ENCODE measurements around the gene CASR.
"Not testable (repeated sequence)": the region's sequence is repeated elsewhere in the genome, so short reads cannot be mapped to it uniquely, and the experiment has no call there.

The CASR gene

GRCh38 chr3:122200661-122201060 is 17.2 kb downstream of the CASR start:
- no peaks in the 10 kb centered on the region for H3K27me3 Mint-ChIP-seq (ENCODE audit: low read depth)
- H3K9me3 Mint-ChIP-seq: no peaks in the 10 kb centered on the region
- TF ChIP-seq, protein P1, sequence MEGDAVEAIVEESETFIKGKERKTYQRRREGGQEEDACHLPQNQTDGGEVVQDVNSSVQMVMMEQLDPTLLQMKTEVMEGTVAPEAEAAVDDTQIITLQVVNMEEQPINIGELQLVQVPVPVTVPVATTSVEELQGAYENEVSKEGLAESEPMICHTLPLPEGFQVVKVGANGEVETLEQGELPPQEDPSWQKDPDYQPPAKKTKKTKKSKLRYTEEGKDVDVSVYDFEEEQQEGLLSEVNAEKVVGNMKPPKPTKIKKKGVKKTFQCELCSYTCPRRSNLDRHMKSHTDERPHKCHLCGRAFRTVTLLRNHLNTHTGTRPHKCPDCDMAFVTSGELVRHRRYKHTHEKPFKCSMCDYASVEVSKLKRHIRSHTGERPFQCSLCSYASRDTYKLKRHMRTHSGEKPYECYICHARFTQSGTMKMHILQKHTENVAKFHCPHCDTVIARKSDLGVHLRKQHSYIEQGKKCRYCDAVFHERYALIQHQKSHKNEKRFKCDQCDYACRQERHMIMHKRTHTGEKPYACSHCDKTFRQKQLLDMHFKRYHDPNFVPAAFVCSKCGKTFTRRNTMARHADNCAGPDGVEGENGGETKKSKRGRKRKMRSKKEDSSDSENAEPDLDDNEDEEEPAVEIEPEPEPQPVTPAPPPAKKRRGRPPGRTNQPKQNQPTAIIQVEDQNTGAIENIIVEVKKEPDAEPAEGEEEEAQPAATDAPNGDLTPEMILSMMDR (IDR thresholded peaks at IDR 0.05; ENCODE audit: unreplicated experiment in 3 of 3): no peak
- H3K4me3 Mint-ChIP-seq: no peak overlapping the region
- peaks cover 4% of the 10 kb centered on the region for H3K36me3 Mint-ChIP-seq (ENCODE audit: low read depth)
- H3K27ac Mint-ChIP-seq: no peak overlapping the region
- no peaks in the 10 kb centered on the region for H3K4me1 Mint-ChIP-seq

- not testable (repeated sequence) for H3K27ac Mint-ChIP-seq; H3K4me3 Mint-ChIP-seq; H3K36me3 Mint-ChIP-seq (ENCODE audit: low read depth); H3K4me1 Mint-ChIP-seq; H3K27me3 Mint-ChIP-seq (ENCODE audit: low read depth); H3K9me3 Mint-ChIP-seq
These were observed 18.0 kb downstream of the CASR start for GRCh38 chr3:122201476-122201875.

DNA sequence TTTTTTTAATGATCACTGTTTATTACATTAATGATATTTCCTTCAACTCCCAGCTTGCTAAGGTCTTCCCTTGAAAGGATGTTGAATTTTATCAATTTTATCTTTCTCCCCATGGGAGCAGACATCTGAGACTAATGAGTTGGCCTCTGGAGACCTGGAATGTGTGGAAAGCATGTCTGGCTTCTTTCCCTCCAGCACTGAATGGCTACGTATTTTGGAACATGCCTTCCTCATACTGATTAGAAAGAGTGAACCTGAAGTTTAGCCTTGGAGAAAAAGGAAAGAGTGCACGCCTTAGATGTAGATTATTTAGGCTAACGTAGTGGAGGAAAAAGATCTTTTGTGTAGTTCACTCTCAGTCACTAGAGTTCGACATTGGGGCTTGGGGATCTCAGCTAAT is 25.1 kb downstream of the CASR start:
- H3K9me3 Mint-ChIP-seq: no peaks in the 10 kb centered on the region
- H3K27ac Mint-ChIP-seq: no peak overlapping the region
- TF ChIP-seq, protein P1 (IDR thresholded peaks at IDR 0.05; ENCODE audit: unreplicated experiment in 3 of 3): no peak
- no peaks in the 10 kb centered on the region for H3K36me3 Mint-ChIP-seq (ENCODE audit: low read depth)
- no peaks in the 10 kb centered on the region for H3K4me1 Mint-ChIP-seq
- H3K27me3 Mint-ChIP-seq (ENCODE audit: low read depth): no peaks in the 10 kb centered on the region
- no peak overlapping the region for H3K4me3 Mint-ChIP-seq

DNA sequence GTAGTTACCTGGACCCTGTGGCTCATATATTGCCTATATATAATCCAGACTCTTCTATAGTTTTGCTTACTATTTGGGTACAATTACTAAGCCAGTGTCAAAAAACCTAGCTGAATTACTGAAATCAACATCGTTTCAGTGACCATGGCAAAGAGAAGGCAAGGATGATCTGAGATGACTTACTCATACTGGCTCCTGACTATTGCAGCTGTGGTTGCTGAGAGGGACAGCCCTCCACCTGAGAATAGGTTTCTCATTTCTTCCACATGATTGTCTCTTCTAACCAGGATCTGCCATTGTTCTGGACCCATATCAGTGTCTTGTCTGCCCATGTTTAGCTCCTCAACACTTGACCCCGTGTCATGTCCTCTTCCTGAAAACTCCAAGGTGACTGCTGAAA is 30.2 kb downstream of the CASR start:
- Mint-ChIP-seq H3K27ac (peak overlapping the region in 2 of 3 experiments; percentile 60 to 74), H3K4me3 (no peak overlapping the region), H3K4me1 (no peaks in the 10 kb centered on the region), H3K27me3 (ENCODE audit: low read depth) (no peaks in the 10 kb centered on the region), H3K9me3 (no peaks in the 10 kb centered on the region), H3K36me3 (ENCODE audit: low read depth) (no peaks in the 10 kb centered on the region)
- TF ChIP-seq, protein P1 (IDR thresholded peaks at IDR 0.05; ENCODE audit: unreplicated experiment in 3 of 3): no peak

DNA sequence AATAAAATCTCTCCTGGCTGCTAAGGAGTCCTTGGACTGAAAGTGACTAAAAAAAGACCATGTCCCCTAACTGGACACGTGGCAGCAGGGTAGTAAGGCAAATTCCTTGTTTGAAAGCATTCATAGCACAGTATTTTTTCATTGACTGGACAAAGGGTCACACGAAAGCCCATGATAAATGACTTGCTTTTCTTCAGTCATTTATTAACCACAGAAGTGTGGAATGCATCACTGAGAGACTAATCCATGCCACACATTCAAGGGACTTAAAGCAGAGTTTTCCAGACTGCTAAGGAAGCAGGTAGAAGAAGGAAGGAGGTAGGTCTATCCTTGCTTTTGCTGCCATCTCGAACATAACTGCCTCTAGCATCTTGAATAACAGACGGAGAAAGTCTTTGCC is 31.2 kb downstream of the CASR start:
- TF ChIP-seq, protein P1 (IDR thresholded peaks at IDR 0.05; ENCODE audit: unreplicated experiment in 3 of 3): no peak
- H3K4me3 Mint-ChIP-seq: no peak overlapping the region
- no peaks in the 10 kb centered on the region for H3K36me3 Mint-ChIP-seq (ENCODE audit: low read depth)
- H3K9me3 Mint-ChIP-seq: no peaks in the 10 kb centered on the region
- peak overlapping the region; percentile 53 to 74 (median 60) for H3K27ac Mint-ChIP-seq
- H3K27me3 Mint-ChIP-seq (ENCODE audit: low read depth): no peaks in the 10 kb centered on the region
- no peaks in the 10 kb centered on the region for H3K4me1 Mint-ChIP-seq

GRCh38 chr3:122215592-122216298 is 32.3 kb downstream of the CASR start:
- no peaks in the 10 kb centered on the region for H3K4me1 Mint-ChIP-seq
- TF ChIP-seq, protein P1 (IDR thresholded peaks at IDR 0.05; ENCODE audit: unreplicated experiment in 3 of 3): no peak
- H3K36me3 Mint-ChIP-seq (ENCODE audit: low read depth): no peaks in the 10 kb centered on the region
- H3K4me3 Mint-ChIP-seq: no peak overlapping the region
- peak overlapping the region in 2 of 3 experiments; percentile 30 to 74 for H3K27ac Mint-ChIP-seq
- H3K27me3 Mint-ChIP-seq (ENCODE audit: low read depth): peaks cover 4% of the 10 kb centered on the region
- no peaks in the 10 kb centered on the region for H3K9me3 Mint-ChIP-seq

Measured in nephron (organoid).